ACHN (cell line): Measurements from ENCODE around the gene CDCP1.
A peak's percentile ranks its signal among the peaks of the same experiment; 100 is the strongest.
"Not testable (repeated sequence)": the region's sequence is repeated elsewhere in the genome, so short reads cannot be mapped to it uniquely, and the experiment has no call there.

Source experiments
- DNase-seq: peaks from one replicate; pipeline ENCODE4 v3.0.0-alpha.2; 2015
- in situ Hi-C: cut with HindIII; loops from 2 replicates; pipeline ENCODE4 v1.10.0; 2017; ENCODE audit warnings: low sequenced_read_pairs, low pct_ligation_motif_present, low pct_unique_long_range_greater_than_20kb

The CDCP1 gene

DNA sequence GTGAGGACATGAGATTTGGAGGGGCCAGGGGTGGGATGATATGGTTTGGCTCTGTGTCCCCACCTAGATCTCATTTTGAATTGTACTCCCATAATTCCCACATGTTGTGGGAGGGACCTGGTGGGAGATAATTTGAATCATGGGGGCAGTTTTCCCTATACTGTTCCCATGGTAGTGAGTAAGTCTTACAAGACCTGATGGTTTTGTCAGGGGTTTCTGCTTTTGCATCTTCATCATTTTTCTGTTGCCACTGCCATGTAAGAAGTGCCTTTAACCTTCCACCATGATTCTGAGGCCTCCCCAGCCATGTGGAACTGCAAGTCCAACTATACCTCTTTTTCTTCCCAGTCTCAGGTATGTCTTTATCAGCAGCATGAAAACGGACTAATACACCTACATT is 67.9 kb downstream of the CDCP1 start:
- DNase-seq, result not testable (repeated sequence)

DNA sequence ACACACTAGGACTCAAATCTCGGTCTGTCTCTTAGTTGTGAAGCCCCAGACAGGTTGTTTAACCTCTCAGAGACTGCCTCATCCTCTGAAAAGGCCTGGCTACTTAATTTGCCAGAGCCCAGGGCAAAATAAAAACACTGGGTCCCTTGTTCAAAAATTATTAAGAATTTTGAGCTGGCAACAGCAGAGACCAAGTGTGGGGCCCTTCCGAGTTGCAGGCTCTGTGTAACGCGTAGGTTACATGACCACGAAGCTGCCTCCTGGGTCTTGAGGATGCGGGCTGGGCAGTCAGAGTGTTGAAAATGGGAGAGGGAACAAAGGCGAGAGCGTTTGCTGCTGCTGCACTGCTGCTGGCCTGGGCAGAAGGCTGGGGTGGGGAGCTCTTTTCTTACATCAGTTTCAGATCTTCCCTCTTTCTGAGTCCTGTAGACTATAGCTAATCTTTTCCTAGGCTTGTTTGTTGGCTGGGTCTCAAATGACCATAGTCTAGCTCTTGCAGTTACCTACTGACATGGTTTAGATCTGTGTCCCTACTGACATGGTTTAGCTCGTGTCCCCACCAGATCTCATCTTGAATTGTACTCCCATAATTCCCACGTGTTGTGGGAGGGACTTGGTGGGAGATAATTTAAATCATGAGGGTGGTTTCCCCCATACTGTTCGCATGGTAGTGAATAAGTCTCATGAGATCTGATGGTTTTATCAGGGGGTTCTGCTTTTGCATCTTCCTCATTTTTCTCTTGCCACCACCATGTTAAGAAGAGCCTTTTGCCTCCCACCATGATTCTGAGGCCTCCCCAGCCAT is 70.2 kb downstream of the CDCP1 start:
- DNase-seq, result no peak
- in situ Hi-C loops, result no loop called here

More for the DNA sequence above, 67.9 kb downstream of the CDCP1 start:
- in situ Hi-C loops, result not testable (repeated sequence)

DNA sequence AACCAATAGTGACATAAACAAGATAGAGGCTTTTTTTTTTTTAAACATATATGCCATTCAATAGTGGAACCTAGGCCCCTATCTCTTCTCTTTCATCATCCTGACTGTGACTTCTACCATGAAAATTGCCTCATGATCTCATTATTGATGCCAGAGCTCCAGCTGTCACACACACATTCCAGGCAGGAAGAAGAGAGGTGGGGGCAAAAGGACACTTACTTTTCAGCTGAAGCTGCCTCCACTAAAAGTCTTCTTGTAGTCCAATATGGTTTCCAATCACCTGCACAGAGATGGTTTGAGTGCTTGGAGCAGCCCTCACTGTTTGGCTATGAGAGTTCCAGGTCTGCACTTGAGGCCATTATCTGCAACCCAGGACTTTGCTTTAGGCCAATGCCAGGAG is 75.1 kb downstream of the CDCP1 start:
- no peak for DNase-seq
- in situ Hi-C loops, result no loop called here

DNA sequence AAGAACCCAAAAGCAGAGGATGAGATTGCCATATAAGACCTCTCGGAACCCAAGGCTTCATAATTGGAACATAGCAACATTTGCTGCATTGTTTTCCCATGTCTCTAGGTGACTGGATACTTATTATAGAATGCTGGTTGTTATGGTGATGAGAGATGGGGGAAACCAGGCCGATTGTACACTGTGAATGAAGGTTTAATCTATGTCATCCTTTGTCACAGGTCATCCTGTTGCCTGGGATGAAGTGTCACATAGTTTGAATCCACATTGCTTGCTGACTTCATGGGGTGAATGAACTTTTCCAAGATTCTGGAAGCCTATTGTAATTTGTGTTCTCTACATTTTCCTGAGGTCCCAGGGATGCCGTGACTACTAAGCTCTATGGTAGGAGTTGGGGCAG is 78.2 kb downstream of the CDCP1 start:
- DNase-seq, result no peak
- in situ Hi-C loops, result no loop called here

DNA sequence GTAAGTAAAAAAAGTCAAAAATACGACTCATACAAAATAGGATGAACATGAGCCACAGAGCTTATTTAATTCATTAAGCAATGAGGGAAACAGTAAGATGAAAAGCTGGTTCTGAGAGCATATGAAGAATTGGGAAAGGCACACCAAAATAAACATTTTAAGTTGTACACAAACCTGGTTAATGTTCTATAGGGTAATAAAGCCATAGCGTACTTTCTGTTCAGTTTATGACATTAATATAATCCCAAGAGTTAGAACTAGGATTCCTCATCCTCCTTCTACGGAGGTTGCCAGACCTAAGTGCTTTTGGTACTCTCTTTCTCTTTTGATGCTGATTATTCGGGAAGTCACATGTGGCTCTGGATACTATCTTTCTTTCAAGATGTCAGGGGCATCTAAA is 78.7 kb downstream of the CDCP1 start:
- DNase-seq, result no peak
- in situ Hi-C loops, result no loop called here

DNA sequence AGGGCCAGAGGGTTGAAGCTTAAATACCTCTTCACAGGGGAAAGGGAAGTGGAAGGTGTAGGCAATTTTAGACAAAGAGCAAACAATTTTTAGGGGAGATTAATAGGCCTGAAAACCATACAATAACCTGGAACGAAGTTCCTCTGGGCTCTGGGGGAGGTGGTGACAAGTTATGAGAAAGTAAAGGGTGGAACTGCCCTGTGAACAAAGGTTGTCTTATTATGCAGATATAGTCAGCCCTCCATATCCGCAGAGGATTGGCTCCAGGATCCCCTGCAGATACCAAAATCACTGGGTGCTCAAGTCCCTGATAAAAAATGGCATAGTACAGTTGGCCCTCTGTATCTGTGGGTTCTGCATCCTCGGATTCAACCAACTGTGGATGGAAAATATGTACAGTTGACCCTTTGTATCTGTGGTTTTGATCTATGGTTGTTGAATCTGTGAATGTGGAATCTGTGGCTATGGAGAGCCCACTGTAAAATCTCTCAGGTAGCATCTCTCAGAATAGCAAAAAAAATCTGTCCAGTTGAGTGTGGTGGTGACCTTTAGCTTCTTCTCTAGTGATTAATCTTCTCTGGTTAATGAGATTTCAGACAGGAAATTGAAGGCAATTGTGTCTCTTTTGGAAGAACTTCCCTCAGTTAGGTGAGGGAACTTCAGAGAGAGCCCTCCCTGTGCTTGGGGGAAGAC is 79.9 kb downstream of the CDCP1 start:
- in situ Hi-C loops, result no loop called here
- DNase-seq, result no peak

DNA sequence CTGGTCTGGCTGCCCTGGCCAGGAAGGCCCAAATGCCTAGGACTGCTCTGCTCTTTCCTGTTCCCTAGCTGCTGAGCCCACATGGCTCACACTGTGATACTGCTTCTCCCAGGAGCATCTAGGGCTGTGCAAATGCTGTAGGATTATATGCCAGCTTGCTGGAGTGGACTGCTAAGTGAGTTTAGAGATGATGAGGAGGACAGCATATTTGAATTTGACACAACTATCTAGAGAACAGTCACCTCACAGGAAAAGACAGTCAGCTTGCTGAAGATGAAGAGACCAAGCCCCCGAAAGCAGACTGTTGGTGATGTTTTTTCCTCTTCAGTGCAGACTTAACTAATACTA is 80.8 kb downstream of the CDCP1 start:
- DNase-seq, result no peak
- in situ Hi-C loops, result no loop called here

DNA sequence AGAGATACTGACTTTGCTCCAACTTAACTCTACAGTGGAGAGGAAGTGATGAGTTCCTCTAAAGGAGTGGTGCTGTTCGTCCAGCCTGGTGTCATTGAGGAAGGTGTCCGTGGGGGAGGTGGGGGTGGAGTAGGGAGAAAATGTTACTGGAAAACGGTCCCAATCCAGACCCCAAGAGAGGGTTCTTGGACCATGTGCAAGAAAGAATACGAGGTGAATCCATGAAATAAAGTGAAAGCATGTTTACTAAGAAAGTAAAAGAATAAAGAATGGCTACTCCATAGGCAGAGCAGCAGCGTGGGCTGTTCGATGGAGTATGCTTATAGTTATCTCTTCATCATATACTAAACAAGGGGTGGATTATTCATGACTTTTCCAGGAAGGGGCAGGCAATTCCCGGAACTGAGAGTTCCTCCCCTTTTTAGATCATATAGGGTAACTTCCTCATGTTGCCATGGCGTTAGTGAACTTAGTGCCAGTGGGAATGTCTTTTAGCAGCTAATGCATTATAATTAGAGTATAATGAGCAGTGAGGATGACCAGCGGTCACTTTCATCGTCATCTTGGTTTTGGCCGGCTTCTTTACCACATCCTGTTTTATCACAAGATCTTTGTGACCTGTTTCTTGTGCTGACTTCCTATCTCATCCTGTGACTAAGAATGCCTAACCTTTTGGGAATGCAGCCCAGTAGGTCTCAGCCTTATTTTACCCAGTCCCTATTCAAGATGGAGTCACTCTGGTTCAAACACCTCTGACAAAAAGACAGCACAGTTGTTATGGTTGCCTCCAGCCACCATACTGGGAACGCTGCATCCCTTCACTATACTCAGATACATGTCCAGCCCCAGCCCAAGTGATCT is 81.4 kb downstream of the CDCP1 start:
- in situ Hi-C loops, result no loop called here
- DNase-seq, result no peak

DNA sequence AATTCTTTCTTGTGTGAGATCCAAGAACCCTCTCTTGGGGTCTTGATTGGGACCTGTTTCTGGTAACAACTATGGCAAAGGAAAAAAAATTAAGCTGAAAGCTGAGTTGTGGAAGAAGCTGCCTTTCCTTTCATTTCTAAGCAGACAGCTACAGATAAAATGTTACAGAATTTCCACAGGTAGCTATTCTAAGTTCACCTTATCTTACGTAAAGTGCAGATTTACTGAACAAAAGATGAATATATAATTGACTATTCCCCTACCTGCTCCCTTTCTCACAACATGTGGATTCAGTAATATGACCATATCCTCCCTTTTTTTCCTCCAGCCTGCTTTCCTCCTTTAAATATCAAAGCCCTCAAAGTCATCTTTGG is 83.5 kb downstream of the CDCP1 start:
- in situ Hi-C loops, result no loop called here
- DNase-seq, result no peak

DNA sequence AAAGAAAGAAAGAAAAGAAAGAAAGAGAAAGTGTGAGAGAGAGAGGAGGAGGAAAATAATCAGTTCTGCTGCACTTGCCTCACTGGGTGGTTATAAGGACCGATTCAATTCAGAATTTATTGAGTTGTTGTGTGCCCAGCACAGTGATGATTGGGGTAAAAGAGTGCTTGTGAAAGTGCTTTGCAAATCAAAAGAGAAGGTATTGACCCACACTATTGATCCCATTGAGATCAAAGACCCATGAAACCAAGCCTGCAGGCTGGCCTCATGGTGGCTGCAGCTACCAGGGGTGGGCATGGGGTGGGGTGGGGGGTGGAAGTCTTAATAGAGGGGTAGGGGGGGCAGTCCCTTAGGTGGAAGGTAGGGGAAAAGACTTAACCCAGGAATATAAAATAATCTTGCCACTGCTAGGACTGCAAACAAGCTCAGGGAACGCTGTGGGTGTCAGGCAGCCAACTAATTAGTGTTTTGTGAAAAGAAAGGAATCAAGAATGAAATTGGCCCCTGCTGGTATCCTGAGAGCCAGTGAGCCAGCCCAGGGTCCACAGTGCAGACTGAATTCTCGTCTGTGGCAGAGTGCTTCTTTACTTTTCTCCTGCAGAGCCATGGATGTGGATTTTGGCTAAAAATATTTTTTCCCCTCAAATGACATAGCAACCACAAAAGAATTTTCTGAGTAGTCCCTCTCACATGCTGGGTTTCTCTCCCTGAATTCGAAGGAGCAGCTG is 85.8 kb downstream of the CDCP1 start:
- in situ Hi-C loops, result no loop called here
- DNase-seq, result no peak

DNA sequence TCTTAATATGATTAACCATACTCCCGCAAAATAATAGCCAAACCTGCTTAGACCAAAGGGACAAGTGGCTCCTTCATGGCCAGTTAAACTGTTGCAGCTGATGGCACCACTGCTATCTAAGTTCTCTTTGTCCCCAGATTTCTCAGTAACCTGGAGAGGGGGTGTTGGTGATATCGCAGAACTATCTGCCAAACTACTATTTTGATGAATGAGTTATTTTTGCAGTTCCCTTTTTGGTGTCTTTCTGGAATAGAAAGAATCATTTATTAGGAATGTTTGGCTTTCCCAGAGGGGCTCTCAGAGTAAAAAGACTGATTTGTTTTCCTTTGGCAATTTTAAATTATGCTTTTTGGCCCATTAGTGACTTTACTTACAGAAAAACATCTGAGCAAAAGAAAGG is 87.0 kb downstream of the CDCP1 start:
- in situ Hi-C loops, result no loop called here
- DNase-seq, result no peak

DNA sequence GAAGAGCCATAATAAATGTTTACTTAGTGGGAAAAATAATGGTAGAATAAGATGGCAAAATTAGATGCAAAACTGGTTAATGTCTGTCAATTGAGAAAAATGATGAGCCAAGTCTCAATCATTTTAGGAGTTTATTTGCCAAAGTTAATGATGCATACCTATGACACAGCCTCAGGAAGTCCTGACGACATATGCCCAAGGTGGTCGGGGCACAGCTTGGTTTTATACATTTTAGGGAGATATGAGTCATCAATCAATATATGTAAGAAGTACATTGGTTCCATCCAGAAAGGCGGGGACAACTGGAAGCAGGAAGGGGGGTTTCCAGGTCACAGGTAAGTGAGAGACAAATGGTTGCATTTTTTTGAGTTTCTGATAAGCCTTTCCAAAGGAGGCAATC is 88.6 kb downstream of the CDCP1 start:
- DNase-seq, result no peak
- in situ Hi-C loops, result no loop called here

DNA sequence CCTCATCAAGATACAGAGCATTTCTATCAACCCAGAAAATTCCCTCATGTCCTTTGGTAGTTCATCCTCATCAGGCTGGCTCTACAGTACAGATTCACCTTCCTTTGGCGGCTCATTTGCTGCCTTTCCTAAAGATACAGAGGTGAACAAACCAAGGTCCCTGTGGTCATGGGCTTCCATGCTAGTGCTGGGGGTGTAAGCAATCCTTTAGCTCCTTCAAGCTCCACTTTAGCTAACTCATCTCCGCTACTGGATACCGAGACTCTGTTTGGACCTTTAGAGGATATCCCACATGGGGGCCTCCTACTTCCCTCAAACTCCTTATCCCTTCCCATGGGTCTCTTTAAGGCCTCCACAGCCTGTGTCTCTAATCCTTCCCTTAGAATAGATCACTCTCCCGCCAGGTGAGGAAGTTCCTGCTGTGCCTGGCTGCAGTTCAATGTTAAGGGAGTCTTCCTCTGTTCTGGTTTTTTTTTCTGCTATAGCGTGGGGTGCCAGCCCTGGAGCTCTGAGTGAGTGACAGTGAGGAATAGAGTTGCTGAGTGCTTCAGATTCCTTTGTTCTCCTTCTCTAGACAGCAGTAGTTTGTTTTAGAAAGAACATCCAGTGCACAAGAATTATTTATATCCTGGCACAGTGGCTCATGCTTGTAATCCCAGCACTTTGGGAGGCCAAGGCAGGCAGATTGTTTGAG is 89.4 kb downstream of the CDCP1 start:
- DNase-seq, result no peak
- in situ Hi-C loops, result no loop called here

DNA sequence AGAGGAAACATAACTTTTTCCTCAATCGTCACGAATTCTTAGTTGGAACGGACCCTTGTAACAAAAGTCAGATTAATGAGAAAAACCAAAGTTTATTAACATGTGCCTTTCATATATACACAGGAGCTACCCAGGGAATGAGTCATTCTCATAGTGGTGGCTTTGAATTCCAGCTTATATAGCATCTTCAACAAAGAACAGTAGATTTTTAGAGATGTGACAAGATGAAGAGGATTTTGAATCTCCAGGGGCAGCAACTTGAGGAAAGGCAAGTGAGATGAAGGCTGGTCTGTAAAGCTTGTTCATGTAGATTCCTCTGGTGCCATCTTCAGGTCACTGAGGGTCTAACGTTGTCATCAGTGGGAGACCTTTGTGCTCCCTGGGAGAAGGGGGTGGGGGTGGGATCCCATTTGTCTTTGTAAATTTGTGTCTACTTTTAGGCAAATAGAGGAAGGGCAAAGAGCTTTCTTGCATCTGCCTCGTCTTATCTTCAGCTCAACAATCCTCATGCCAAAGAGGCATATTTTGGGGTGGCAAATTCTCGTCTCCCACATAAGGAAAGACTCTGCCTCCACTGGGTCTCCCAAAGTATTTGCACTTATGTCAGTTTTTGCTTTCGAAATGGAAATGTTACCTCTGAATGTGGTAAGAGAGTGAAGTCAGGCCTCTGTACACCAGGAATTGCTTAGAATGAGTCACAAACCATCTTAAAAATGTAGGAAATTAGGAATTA is 90.6 kb downstream of the CDCP1 start:
- in situ Hi-C loops, result no loop called here

DNA sequence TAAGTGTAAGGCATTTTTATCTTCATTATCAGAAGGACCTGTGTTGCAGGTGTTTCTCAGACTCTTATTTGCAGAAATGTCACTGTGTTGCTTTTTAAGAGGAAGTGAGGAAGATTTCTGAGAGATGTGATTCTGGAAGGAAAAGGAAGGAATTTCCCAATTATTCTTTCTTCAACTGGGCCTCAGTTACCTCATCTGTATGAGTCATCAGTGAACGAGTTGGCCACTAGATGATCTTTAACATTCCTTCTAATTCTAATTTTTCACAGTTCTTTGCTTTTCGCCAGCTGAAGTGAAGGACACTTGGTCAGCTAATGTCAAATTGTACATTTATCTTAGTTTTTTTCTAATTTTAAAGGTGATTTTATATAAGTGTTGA is 91.2 kb downstream of the CDCP1 start:
- DNase-seq, result peak; percentile 14
- in situ Hi-C loops, result no loop called here

More for the DNA sequence above, 90.6 kb downstream of the CDCP1 start:
- DNase-seq, result peak; percentile 50

DNA sequence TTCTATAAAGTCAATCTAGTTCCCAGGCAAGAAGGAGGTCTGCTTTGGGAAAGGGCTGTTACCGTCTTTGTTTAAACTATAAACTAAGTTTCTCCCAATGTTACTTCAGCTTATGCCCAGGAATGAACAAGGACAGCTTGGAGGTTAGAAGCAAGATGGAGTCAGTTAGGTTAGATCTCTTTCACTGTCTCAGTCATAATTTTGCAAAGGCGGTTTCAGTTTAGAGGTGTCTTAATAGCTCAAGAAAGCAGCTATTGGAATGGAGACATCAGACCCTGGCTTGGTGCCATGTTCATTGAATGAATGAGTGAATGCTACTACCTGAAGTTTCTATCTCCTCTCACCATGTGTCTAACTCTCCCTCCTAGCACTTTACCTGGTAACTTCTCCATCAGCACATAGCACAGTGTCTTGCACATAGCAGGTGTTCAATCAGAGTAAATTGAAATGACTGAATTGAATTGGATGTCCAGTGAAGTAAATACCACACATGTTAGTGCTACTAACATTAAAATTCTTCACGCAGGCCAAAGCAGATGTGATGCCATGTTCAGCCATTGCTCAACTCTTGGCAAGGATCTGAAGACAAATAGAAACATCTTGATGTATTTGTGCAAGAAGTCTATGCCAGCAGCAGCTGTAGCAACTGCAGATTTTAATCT is 91.9 kb downstream of the CDCP1 start:
- in situ Hi-C loops, result no loop called here
- no peak for DNase-seq

DNA sequence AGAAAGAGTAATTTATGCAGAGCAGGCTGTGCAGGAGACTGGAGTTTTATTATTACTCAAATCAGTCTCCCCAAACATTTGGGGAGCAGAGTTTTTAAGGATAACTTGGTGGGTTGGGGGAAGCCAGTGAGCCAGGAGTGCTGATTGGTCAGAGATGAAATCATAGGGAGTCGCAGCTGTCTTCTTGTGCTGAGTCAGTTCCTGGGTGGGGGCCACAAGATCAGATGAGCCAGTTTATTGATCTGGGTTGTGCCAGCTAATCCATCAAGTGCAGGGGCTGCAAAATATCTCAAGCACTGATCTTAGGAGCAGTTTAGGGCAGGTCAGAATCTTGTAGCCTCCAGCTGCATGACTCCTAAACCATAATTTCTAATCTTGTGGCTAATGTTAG is 92.4 kb downstream of the CDCP1 start:
- in situ Hi-C loops, DNase-seq: not testable (repeated sequence)
